Activated CD4-positive, alpha-beta memory T cell treated with anti-CD3 and anti-CD28 coated beads for 36 hours (primary cell): ENCODE results near the gene RHBG. TPM values are rescaled to one million over a fixed set of nuclear protein-coding genes. Genes with fewer than 3 reads are reported as not detected.
"Not testable (repeated sequence)": the region's sequence is repeated elsewhere in the genome, so short reads cannot be mapped to it uniquely, and the experiment has no call there.

Experiments used
- CTCF ChIA-PET: fragments of 350-600 bp; sonication (Branson Sonifier 250); formaldehyde crosslinking; loops from one replicate; lab custom pipeline; 2021; ENCODE audit warnings: antibody characterized with exemption, inconsistent platforms; lab: Charles Lee
- POLR2A ChIA-PET: fragments of 350-600 bp; sonication (Branson Sonifier 250); formaldehyde crosslinking; loops from one replicate; lab custom pipeline; 2021; ENCODE audit warnings: antibody characterized with exemption; lab: Charles Lee
- DNase-seq: peaks from one replicate; pipeline ENCODE4 v3.0.0-alpha.2; 2020
- H3K27ac Mint-ChIP-seq: one replicate; pipeline ENCODE4 v1.8.0; 2021; ENCODE audit warnings: mixed read lengths
- H3K27me3 Mint-ChIP-seq: one replicate; pipeline ENCODE4 v1.8.0; 2021; ENCODE audit warnings: mixed read lengths
- H3K36me3 Mint-ChIP-seq: one replicate; pipeline ENCODE4 v1.8.0; 2021; ENCODE audit warnings: mixed read lengths
- H3K4me1 Mint-ChIP-seq: one replicate; pipeline ENCODE4 v1.8.0; 2021; ENCODE audit warnings: low read depth, mixed read lengths
- H3K4me3 Mint-ChIP-seq: one replicate; pipeline ENCODE4 v1.8.0; 2021; ENCODE audit warnings: mild to moderate bottlenecking, mixed read lengths
- H3K9me3 Mint-ChIP-seq: one replicate; pipeline ENCODE4 v1.8.0; 2021; ENCODE audit warnings: mixed read lengths
- intact Hi-C: fragments of 100-400 bp; cut with micrococcal nuclease; formaldehyde crosslinking; loops from one replicate; pipeline ENCODE4 v1.15.1; 2023
- total RNA-seq, 2 experiments: library from RNA; stranded (reverse); gene quantifications; one replicate each; pipeline ENCODE4 v1.2.3, GENCODE V29; 2021

Gene RHBG, protein sequence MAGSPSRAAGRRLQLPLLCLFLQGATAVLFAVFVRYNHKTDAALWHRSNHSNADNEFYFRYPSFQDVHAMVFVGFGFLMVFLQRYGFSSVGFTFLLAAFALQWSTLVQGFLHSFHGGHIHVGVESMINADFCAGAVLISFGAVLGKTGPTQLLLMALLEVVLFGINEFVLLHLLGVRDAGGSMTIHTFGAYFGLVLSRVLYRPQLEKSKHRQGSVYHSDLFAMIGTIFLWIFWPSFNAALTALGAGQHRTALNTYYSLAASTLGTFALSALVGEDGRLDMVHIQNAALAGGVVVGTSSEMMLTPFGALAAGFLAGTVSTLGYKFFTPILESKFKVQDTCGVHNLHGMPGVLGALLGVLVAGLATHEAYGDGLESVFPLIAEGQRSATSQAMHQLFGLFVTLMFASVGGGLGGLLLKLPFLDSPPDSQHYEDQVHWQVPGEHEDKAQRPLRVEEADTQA
- not detected for total RNA-seq

DNA sequence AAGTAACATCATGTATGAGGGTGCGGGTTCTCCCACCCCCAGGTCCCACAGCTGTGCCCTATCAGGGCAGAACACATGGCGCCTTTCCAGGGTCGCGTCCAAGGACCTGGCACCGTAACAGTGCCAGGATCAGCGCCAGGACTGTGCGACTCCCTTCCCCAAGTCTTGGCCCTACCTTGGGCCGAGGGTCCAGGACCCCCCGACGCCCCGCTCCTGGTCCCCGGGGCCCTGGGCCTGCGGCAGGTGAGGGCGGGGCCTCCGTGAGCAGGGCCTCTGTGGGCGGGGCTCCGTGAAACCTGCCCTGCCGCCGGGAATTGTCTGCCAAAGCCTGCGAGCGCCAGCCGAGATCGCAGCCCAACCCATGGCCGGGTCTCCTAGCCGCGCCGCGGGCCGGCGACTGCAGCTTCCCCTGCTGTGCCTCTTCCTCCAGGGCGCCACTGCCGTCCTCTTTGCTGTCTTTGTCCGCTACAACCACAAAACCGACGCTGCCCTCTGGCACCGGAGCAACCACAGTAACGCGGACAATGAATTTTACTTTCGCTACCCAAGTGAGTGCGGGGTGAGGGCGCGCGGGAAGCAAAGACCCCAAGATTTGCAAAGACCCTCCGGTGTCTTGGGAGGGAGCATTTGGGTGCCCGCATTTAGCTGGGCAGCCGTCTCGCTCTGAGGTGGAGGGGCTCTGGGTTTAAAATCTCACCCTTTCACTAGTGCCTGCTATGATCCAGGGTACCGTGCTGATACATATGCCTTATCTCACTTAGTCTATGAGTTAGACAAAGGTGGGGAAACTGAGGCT is at the start of gene RHBG:
Gene RHBG, plus strand, starts transcription at position 323 of the 796 bp plus-strand sequence. Its CDS starts 39 bp downstream, at position 362.
- Mint-ChIP-seq H3K27me3 (peaks cover 31% of the 10 kb centered on the region), H3K36me3 (no peaks in the 10 kb centered on the region), H3K4me3 (no peak within 1 kb of the TSS), H3K27ac (no peak within 1 kb of the TSS), H3K9me3 (no peaks in the 10 kb centered on the region), H3K4me1 (peaks cover 2% of the 10 kb centered on the region)
- POLR2A ChIA-PET, result no interaction called here
- DNase-seq, result peak; percentile 24
- CTCF ChIA-PET, result interaction anchor here (0.6 to 2.4 kb wide), 3 partner anchors 76 to 395 kb away, joined by 3 to 12 read pairs (median 3); no protein-coding TSS in a partner anchor
- intact Hi-C loops, result no loop called here

GRCh38 chr1:156319664-156320063 is 49.3 kb upstream of the RHBG start:
- no peaks in the 10 kb centered on the region for H3K9me3 Mint-ChIP-seq
- no peaks in the 10 kb centered on the region for H3K4me1 Mint-ChIP-seq
- POLR2A ChIA-PET, result interaction anchor here (0.9 kb wide), 1 partner anchor 39 kb away, joined by 3 read pairs; no protein-coding TSS in a partner anchor
- H3K27ac Mint-ChIP-seq, result no peak overlapping the region
- H3K36me3 Mint-ChIP-seq, result peaks cover 55% of the 10 kb centered on the region
- no peak for DNase-seq
- no peaks in the 10 kb centered on the region for H3K27me3 Mint-ChIP-seq
- CTCF ChIA-PET, result interaction anchor here (0.5 to 2.7 kb wide), 26 partner anchors 9 to 325 kb away, joined by 3 to 11 read pairs (median 4); partner anchors contain the start of genes CCT3, GLMP, SMG5 and TSACC
- H3K4me3 Mint-ChIP-seq, result no peak overlapping the region
- intact Hi-C loops, result loop anchor here (1.0 kb wide), 1 partner anchor 173 kb away; no protein-coding TSS in a partner anchor

DNA sequence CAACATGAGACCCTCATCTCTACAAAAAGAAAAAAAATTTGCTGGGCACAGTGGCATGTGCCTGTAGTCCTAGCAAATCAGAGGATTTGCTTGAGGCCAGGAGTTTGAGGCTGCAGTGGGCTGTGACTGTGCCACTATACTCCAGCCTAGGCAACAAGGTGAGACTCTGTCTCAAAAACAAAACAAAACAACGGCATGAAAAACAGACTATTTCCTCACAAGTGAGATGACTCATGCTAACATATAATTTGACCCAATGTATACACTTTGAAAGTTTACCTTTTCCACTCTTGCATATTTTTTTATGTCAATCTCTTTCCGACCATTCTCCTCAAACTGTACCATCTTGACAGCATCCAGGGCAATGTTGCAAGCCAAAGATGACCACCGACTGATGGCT is 48.5 kb upstream of the RHBG start:
- Mint-ChIP-seq H3K27me3 (no peaks in the 10 kb centered on the region), H3K9me3 (no peaks in the 10 kb centered on the region), H3K4me1 (no peaks in the 10 kb centered on the region), H3K4me3 (no peak overlapping the region), H3K36me3 (peaks cover 55% of the 10 kb centered on the region), H3K27ac (no peak overlapping the region)
- POLR2A ChIA-PET, result no interaction called here
- intact Hi-C loops, result no loop called here
- CTCF ChIA-PET, result interaction anchor here (1.2 to 2.7 kb wide), 3 partner anchors 15 to 174 kb away, joined by 3 to 9 read pairs (median 4); no protein-coding TSS in a partner anchor
- DNase-seq, result no peak

- POLR2A ChIA-PET, intact Hi-C loops: not testable (repeated sequence)
Measured at GRCh38 chr1:156323179-156323578, 45.8 kb upstream of the RHBG start.

GRCh38 chr1:156336242-156336641 is 32.8 kb upstream of the RHBG start:
- no peak for DNase-seq
- H3K27me3 Mint-ChIP-seq, result no peaks in the 10 kb centered on the region
- intact Hi-C loops, result loop anchor here (5.0 kb wide), 5 partner anchors 54 to 404 kb away; partner anchors contain the start of genes KHDC4, MEF2D, SMG5 and TMEM79
- H3K4me1 Mint-ChIP-seq, result peaks cover 27% of the 10 kb centered on the region
- H3K4me3 Mint-ChIP-seq, result peak overlapping the region; percentile 90
- no peaks in the 10 kb centered on the region for H3K9me3 Mint-ChIP-seq
- peak overlapping the region; percentile 95 for H3K27ac Mint-ChIP-seq
- ChIA-PET CTCF (interaction anchor here (0.6 to 2.3 kb wide), 9 partner anchors 14 to 405 kb away, joined by 3 to 8 read pairs (median 3); no protein-coding TSS in a partner anchor), POLR2A (no interaction called here)
- peaks cover 38% of the 10 kb centered on the region for H3K36me3 Mint-ChIP-seq

More at GRCh38 chr1:156323179-156323578, 45.8 kb upstream of the RHBG start:
- DNase-seq, H3K27me3 Mint-ChIP-seq, H3K27ac Mint-ChIP-seq, H3K4me1 Mint-ChIP-seq, H3K9me3 Mint-ChIP-seq, H3K4me3 Mint-ChIP-seq: not testable (repeated sequence)
- CTCF ChIA-PET, result interaction anchor here (1.4 kb wide), 1 partner anchor 13 kb away, joined by 3 read pairs; no protein-coding TSS in a partner anchor
- H3K36me3 Mint-ChIP-seq, result peaks cover 37% of the 10 kb centered on the region

- H3K9me3 Mint-ChIP-seq, result no peaks in the 10 kb centered on the region
- POLR2A ChIA-PET, result interaction anchor here (0.7 to 1.4 kb wide), 4 partner anchors 12 to 124 kb away, joined by 3 to 14 read pairs (median 3); partner anchors contain the start of genes PMF1 and SMG5
- H3K36me3 Mint-ChIP-seq, result peaks cover 34% of the 10 kb centered on the region
- H3K27ac Mint-ChIP-seq, result peak overlapping the region; percentile 95
- CTCF ChIA-PET, result interaction anchor here (0.7 to 2.3 kb wide), 7 partner anchors 15 to 406 kb away, joined by 3 to 8 read pairs (median 3); partner anchors contain the start of gene TMEM79
- peak; percentile 29 for DNase-seq
- peak overlapping the region; percentile 90 for H3K4me3 Mint-ChIP-seq
- no peaks in the 10 kb centered on the region for H3K27me3 Mint-ChIP-seq
- intact Hi-C loops, result loop anchor here (5.0 kb wide), 5 partner anchors 55 to 405 kb away; partner anchors contain the start of genes KHDC4, MEF2D, SMG5 and TMEM79
- peaks cover 27% of the 10 kb centered on the region for H3K4me1 Mint-ChIP-seq
Measured at GRCh38 chr1:156337052-156337887, 31.7 kb upstream of the RHBG start.

DNA sequence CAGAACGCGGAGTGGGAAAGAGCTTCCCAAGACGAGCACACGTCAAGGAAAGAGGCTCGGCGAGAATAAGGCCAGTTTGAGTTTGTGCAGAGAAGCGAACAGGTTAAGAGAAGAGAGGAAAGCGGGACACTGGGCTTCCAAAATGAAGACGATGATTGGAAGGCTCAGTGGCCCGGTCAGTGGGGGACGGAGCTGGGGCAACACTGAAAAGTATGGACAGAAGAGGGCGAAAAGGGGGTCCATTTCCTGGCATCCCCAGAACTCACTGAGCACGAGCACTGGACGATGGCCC is 31.2 kb upstream of the RHBG start:
- H3K9me3 Mint-ChIP-seq, result no peaks in the 10 kb centered on the region
- H3K36me3 Mint-ChIP-seq, result peaks cover 34% of the 10 kb centered on the region
- peak overlapping the region; percentile 95 for H3K27ac Mint-ChIP-seq
- H3K4me3 Mint-ChIP-seq, result peak overlapping the region; percentile 90
- ChIA-PET POLR2A (interaction anchor here (0.9 to 1.4 kb wide), 3 partner anchors 18 to 125 kb away, joined by 3 to 14 read pairs (median 3); partner anchors contain the start of genes PMF1 and SMG5), CTCF (interaction anchor here (0.9 to 2.3 kb wide), 4 partner anchors 19 to 108 kb away, joined by 3 to 8 read pairs (median 8); partner anchors contain the start of gene TMEM79)
- H3K27me3 Mint-ChIP-seq, result no peaks in the 10 kb centered on the region
- intact Hi-C loops, result loop anchor here (5.0 kb wide), 5 partner anchors 56 to 406 kb away; partner anchors contain the start of genes KHDC4, MEF2D, SMG5 and TMEM79
- DNase-seq, result no peak
- peaks cover 27% of the 10 kb centered on the region for H3K4me1 Mint-ChIP-seq

- DNase-seq, result peak; percentile 99
- intact Hi-C loops, result loop anchor here (5.0 kb wide), 5 partner anchors 56 to 406 kb away; partner anchors contain the start of genes KHDC4, MEF2D, SMG5 and TMEM79
- no peaks in the 10 kb centered on the region for H3K9me3 Mint-ChIP-seq
- H3K27ac Mint-ChIP-seq, result peak within 1 kb of the TSS; percentile 95
- no peaks in the 10 kb centered on the region for H3K27me3 Mint-ChIP-seq
- peak within 1 kb of the TSS; percentile 90 for H3K4me3 Mint-ChIP-seq
- peaks cover 33% of the 10 kb centered on the region for H3K36me3 Mint-ChIP-seq
- H3K4me1 Mint-ChIP-seq, result peaks cover 27% of the 10 kb centered on the region
- POLR2A ChIA-PET, result interaction anchor here (0.9 to 1.4 kb wide), 3 partner anchors 18 to 125 kb away, joined by 3 to 14 read pairs (median 3); partner anchors contain the start of genes PMF1 and SMG5
- CTCF ChIA-PET, result interaction anchor here (0.9 to 2.3 kb wide), 4 partner anchors 19 to 108 kb away, joined by 3 to 8 read pairs (median 8); partner anchors contain the start of gene TMEM79
Measured at GRCh38 chr1:156338180-156338976, 30.6 kb upstream of the RHBG start, which contains the start of the genes CCT3 and TSACC. TSS of gene CCT3 (minus strand) at chr1:156338292. CDS start at chr1:156338184, 108 bp downstream. TSS of gene TSACC (plus strand) at chr1:156338526. CDS start at chr1:156339758, 1,232 bp downstream.

DNA sequence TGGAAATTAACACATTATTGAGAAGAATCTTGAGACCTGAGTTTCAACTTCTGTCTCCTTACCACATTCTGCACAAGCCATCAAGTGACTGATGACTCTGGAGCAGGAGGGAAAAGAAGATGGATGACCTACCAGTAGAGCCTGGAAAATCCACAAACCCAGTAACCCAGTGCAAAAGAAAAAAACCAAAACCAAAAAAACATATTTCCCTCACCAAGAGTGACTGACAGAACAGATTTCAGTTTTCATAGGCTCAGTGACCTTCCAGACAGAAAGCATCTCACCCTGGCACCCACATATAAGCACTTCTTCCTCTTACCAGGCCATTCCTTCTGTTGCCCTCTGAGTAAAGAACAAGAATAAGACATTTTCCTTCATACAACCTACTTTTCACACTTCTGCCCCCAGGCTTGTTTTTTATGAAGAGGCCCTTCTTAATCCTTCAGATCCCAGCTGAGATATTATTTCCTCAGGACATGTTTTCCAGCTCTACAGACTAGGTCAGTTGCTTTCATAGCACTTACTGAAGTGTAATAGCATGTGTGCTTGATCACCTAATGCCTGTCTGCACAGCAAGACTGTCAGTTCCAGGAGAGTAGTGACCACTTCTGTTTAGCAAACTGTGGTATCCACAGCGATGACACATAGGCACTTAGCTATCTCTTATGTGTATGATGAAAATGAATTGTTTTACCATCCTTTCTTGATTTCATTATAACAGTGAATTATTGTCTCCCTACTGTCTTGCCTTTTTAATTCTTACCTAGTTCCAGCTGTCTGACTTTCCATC is 26.6 kb upstream of the RHBG start:
- Mint-ChIP-seq H3K9me3 (no peaks in the 10 kb centered on the region), H3K27ac (no peak overlapping the region), H3K36me3 (peaks cover 2% of the 10 kb centered on the region), H3K27me3 (peaks cover 4% of the 10 kb centered on the region), H3K4me1 (peaks cover under 1% of the 10 kb centered on the region), H3K4me3 (no peak overlapping the region)
- DNase-seq, result no peak
- CTCF ChIA-PET, result interaction anchor here (1.2 to 1.7 kb wide), 4 partner anchors 23 to 212 kb away, joined by 3 to 9 read pairs (median 6); no protein-coding TSS in a partner anchor
- POLR2A ChIA-PET, result no interaction called here
- intact Hi-C loops, result no loop called here
